ENCODE results near the gene ZNF441. TPM values are rescaled to one million over a fixed set of nuclear protein-coding genes. Genes with fewer than 3 reads are reported as not detected.

ZNF441 gene
- total and polyA plus RNA-seq, 2 of the 13 experiments (the other 11 are each of a cell fraction or from before 2014, with no cell fraction given) = 2.8 to 10.0 TPM

DNA sequence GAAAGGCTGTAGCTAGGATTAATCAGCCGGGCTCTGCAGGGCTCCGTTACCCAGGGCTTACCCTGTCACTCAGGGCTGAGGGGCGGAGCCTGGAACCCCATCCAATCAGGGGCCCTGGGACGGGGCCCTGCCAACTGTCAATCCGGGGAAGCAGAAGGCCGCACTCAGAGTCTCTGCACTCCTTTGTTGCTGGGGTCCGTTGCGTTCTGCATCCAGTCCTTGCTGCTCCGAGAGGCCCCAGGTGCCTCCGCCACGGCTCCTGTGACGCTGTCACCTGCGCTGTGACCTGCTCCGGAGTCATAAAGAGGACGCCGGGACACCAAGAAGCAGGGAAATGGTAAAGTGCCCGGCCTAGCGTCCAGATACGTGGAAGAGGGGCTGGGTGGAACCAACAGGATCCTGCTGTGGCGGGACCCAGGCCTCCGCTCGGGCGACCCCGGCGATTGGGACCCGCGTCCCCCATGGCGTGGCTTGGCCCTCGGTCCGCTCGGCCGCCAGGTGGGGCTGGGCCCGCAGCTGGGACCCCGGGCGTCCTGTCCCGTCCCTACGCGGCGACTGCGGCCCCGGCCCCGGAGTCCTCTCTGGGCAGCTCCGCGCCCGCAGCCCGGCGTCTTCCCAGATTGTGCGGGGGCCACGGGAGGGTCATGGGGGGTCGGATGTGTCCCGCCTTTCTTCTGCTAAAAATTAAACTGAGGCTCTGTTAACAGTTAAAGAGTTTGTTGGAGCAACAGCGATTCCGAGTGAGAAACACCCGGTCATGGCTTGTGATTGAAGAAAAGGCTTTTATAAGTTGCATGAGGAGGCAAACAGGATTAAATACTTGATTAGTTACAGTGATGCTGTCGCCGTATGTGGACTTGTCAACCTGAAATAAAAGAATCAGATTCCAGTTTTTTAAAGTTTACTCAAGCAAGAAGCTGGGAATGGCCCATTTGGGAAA is 31.9 kb downstream of the ZNF441 start, which contains the start of gene ZNF491 (continued):
- TF ChIP-seq, protein P1, sequence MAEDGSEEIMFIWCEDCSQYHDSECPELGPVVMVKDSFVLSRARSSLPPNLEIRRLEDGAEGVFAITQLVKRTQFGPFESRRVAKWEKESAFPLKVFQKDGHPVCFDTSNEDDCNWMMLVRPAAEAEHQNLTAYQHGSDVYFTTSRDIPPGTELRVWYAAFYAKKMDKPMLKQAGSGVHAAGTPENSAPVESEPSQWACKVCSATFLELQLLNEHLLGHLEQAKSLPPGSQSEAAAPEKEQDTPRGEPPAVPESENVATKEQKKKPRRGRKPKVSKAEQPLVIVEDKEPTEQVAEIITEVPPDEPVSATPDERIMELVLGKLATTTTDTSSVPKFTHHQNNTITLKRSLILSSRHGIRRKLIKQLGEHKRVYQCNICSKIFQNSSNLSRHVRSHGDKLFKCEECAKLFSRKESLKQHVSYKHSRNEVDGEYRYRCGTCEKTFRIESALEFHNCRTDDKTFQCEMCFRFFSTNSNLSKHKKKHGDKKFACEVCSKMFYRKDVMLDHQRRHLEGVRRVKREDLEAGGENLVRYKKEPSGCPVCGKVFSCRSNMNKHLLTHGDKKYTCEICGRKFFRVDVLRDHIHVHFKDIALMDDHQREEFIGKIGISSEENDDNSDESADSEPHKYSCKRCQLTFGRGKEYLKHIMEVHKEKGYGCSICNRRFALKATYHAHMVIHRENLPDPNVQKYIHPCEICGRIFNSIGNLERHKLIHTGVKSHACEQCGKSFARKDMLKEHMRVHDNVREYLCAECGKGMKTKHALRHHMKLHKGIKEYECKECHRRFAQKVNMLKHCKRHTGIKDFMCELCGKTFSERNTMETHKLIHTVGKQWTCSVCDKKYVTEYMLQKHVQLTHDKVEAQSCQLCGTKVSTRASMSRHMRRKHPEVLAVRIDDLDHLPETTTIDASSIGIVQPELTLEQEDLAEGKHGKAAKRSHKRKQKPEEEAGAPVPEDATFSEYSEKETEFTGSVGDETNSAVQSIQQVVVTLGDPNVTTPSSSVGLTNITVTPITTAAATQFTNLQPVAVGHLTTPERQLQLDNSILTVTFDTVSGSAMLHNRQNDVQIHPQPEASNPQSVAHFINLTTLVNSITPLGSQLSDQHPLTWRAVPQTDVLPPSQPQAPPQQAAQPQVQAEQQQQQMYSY (CRISPR knock-in tag; IDR thresholded peaks at IDR 0.05) = no peak; the same call in 1 of the 2 replicates
- TF ChIP-seq MIXL1 (CRISPR knock-in tag; IDR thresholded peaks at IDR 0.05) = no peak
- no peak for TF ChIP-seq ZNF430 (CRISPR knock-in tag; IDR thresholded peaks at IDR 0.05)
- peak; percentile 71 for TF ChIP-seq BORCS8-MEF2B (CRISPR knock-in tag; IDR thresholded peaks at IDR 0.05)
- TF ChIP-seq, protein P2, sequence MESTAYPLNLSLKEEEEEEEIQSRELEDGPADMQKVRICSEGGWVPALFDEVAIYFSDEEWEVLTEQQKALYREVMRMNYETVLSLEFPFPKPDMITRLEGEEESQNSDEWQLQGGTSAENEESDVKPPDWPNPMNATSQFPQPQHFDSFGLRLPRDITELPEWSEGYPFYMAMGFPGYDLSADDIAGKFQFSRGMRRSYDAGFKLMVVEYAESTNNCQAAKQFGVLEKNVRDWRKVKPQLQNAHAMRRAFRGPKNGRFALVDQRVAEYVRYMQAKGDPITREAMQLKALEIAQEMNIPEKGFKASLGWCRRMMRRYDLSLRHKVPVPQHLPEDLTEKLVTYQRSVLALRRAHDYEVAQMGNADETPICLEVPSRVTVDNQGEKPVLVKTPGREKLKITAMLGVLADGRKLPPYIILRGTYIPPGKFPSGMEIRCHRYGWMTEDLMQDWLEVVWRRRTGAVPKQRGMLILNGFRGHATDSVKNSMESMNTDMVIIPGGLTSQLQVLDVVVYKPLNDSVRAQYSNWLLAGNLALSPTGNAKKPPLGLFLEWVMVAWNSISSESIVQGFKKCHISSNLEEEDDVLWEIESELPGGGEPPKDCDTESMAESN (CRISPR knock-in tag; conservative IDR thresholded peaks at IDR 0.05) = no peak
- no peak for TF ChIP-seq NFE2 (CRISPR knock-in tag; IDR thresholded peaks at IDR 0.05)
- no peak for TF ChIP-seq ZNF451 (CRISPR knock-in tag; IDR thresholded peaks at IDR 0.05)
- TF ChIP-seq ZNF746 (CRISPR knock-in tag; IDR thresholded peaks at IDR 0.05) = no peak
- TF ChIP-seq, protein P3, sequence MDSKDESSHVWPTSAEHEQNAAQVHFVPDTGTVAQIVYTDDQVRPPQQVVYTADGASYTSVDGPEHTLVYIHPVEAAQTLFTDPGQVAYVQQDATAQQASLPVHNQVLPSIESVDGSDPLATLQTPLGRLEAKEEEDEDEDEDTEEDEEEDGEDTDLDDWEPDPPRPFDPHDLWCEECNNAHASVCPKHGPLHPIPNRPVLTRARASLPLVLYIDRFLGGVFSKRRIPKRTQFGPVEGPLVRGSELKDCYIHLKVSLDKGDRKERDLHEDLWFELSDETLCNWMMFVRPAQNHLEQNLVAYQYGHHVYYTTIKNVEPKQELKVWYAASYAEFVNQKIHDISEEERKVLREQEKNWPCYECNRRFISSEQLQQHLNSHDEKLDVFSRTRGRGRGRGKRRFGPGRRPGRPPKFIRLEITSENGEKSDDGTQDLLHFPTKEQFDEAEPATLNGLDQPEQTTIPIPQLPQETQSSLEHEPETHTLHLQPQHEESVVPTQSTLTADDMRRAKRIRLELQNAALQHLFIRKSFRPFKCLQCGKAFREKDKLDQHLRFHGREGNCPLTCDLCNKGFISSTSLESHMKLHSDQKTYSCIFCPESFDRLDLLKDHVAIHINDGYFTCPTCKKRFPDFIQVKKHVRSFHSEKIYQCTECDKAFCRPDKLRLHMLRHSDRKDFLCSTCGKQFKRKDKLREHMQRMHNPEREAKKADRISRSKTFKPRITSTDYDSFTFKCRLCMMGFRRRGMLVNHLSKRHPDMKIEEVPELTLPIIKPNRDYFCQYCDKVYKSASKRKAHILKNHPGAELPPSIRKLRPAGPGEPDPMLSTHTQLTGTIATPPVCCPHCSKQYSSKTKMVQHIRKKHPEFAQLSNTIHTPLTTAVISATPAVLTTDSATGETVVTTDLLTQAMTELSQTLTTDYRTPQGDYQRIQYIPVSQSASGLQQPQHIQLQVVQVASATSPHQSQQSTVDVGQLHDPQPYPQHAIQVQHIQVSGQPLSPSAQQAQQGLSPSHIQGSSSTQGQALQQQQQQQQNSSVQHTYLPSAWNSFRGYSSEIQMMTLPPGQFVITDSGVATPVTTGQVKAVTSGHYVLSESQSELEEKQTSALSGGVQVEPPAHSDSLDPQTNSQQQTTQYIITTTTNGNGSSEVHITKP (CRISPR knock-in tag; IDR thresholded peaks at IDR 0.05; ENCODE audit: low read depth) = peak; percentile 70; the same call in 1 of the 2 replicates
- TF ChIP-seq PAX8 (CRISPR knock-in tag; IDR thresholded peaks at IDR 0.05; ENCODE audit: borderline replicate concordance) = no peak
- TF ChIP-seq ZFP90 (CRISPR knock-in tag; IDR thresholded peaks at IDR 0.05; ENCODE audit: borderline replicate concordance) = peak; percentile 71; the same call in 1 of the 2 replicates
- TF ChIP-seq, protein P4, sequence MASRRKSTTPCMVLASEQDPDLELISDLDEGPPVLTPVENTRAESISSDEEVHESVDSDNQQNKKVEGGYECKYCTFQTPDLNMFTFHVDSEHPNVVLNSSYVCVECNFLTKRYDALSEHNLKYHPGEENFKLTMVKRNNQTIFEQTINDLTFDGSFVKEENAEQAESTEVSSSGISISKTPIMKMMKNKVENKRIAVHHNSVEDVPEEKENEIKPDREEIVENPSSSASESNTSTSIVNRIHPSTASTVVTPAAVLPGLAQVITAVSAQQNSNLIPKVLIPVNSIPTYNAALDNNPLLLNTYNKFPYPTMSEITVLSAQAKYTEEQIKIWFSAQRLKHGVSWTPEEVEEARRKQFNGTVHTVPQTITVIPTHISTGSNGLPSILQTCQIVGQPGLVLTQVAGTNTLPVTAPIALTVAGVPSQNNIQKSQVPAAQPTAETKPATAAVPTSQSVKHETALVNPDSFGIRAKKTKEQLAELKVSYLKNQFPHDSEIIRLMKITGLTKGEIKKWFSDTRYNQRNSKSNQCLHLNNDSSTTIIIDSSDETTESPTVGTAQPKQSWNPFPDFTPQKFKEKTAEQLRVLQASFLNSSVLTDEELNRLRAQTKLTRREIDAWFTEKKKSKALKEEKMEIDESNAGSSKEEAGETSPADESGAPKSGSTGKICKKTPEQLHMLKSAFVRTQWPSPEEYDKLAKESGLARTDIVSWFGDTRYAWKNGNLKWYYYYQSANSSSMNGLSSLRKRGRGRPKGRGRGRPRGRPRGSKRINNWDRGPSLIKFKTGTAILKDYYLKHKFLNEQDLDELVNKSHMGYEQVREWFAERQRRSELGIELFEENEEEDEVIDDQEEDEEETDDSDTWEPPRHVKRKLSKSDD (CRISPR knock-in tag; IDR thresholded peaks at IDR 0.05; ENCODE audit: low read depth) = 0 out of 2 replicates have a peak, but pooled peaks have one; percentile 55
- TF ChIP-seq SIN3B (IDR thresholded peaks at IDR 0.05; ENCODE audit: low read length) = no peak
- peak; percentile 47; the same call in 1 of the 2 replicates for TF ChIP-seq SALL1 (CRISPR knock-in tag; IDR thresholded peaks at IDR 0.05)
- TF ChIP-seq ZFP36L1 (CRISPR knock-in tag; IDR thresholded peaks at IDR 0.05) = no peak
- no peak for TF ChIP-seq ZIK1 (CRISPR knock-in tag; IDR thresholded peaks at IDR 0.05; ENCODE audit: borderline replicate concordance, low read depth)

Data from HepG2 (cell line).